NCI-H2196 (cell line): Measurements from ENCODE around the gene UNC13C.

Source experiments
- DNase-seq: peaks from one replicate; lab custom pipeline; 2025; ENCODE audit not compliant: unreplicated experiment; lab: John Stamatoyannopoulos, UW

UNC13C gene

GRCh38 chr15:54017959-54018358, 39.7 kb downstream of the UNC13C start:
- no peak for DNase-seq

- DNase-seq, result no peak
Measured at GRCh38 chr15:54026258-54026657, 48.0 kb downstream of the UNC13C start.

GRCh38 chr15:54026891-54027290, 48.6 kb downstream of the UNC13C start:
- no peak for DNase-seq

- no peak for DNase-seq
Measured at GRCh38 chr15:54029081-54029480, 50.8 kb downstream of the UNC13C start.

- DNase-seq, result no peak
Measured at GRCh38 chr15:54032066-54032465, 53.8 kb downstream of the UNC13C start.

GRCh38 chr15:54033356-54033860, 55.2 kb downstream of the UNC13C start:
- DNase-seq, result no peak

GRCh38 chr15:54033869-54034458, 55.7 kb downstream of the UNC13C start:
- DNase-seq, result no peak

GRCh38 chr15:54035616-54036015, 57.4 kb downstream of the UNC13C start:
- DNase-seq, result no peak

GRCh38 chr15:54045397-54045796, 67.2 kb downstream of the UNC13C start:
- no peak for DNase-seq

- DNase-seq, result no peak
Measured at GRCh38 chr15:54046093-54046492, 67.9 kb downstream of the UNC13C start.

GRCh38 chr15:54064365-54064764, 86.1 kb downstream of the UNC13C start:
- no peak for DNase-seq

GRCh38 chr15:54066403-54066802, 88.2 kb downstream of the UNC13C start:
- no peak for DNase-seq

- no peak for DNase-seq
Measured at GRCh38 chr15:54082836-54083492, 104.7 kb downstream of the UNC13C start.

- DNase-seq, result no peak
Measured at GRCh38 chr15:54083501-54083900, 105.3 kb downstream of the UNC13C start.

GRCh38 chr15:54083991-54084390, 105.8 kb downstream of the UNC13C start:
- DNase-seq, result no peak

- DNase-seq, result no peak
Measured at GRCh38 chr15:54088837-54089236, 110.6 kb downstream of the UNC13C start.

- no peak for DNase-seq
Measured at GRCh38 chr15:54089776-54090175, 111.5 kb downstream of the UNC13C start.

- DNase-seq, result no peak
Measured at GRCh38 chr15:54091651-54092050, 113.4 kb downstream of the UNC13C start.

- no peak for DNase-seq
Measured at GRCh38 chr15:54094661-54095060, 116.4 kb downstream of the UNC13C start.

- DNase-seq, result no peak
Measured at GRCh38 chr15:54097019-54097418, 118.8 kb downstream of the UNC13C start.

GRCh38 chr15:54099010-54099409, 120.8 kb downstream of the UNC13C start:
- DNase-seq, result no peak

GRCh38 chr15:54101664-54102270, 123.5 kb downstream of the UNC13C start:
- DNase-seq, result no peak
